IMR-90 (cell line): ENCODE data around the gene TENM4. TPM values are rescaled to one million over a fixed set of nuclear protein-coding genes. Genes with fewer than 3 reads are reported as not detected.

Experiments
- ATAC-seq: fragments of 200-7000 bp; cut with Tn5 transposase; 2 replicates; pipeline ENCODE4 v1.9.1; 2020; ENCODE audit warnings: low read depth, mild to moderate bottlenecking, moderate library complexity
- BruUV-seq: library from RNA; stranded (reverse); fragments of 400-500 nt; replicated peaks from 2 replicates; lab custom pipeline; 2021; lab: Mats Ljungman, UMichigan
- CTCF ChIA-PET: fragments of 300-600 bp; formaldehyde crosslinking; extraction: SDS; loops from one replicate; lab custom pipeline; 2021; ENCODE audit warnings: antibody characterized with exemption; lab: Yijun Ruan, JAX
- POLR2A ChIA-PET: fragments of 300-600 bp; sonication (Branson Sonifier 250); formaldehyde crosslinking; loops from one replicate; lab custom pipeline; 2022; ENCODE audit warnings: antibody characterized with exemption; ENCODE audit not compliant: unreplicated experiment; lab: Charles Lee
- DNase-seq: peaks from one replicate; pipeline ENCODE4 v3.0.0; 2013
- H2AFZ ChIP-seq: replicated peaks from 2 replicates; pipeline ENCODE3; 2013; ENCODE audit warnings: low read length, mild to moderate bottlenecking; ENCODE audit not compliant: poor library complexity
- H2AK5ac ChIP-seq: 2 replicates; pipeline ENCODE4 v1.6.1; 2013; ENCODE audit warnings: low read depth, low read length, inconsistent platforms
- H2AK9ac ChIP-seq: replicated peaks from 2 replicates; pipeline ENCODE3; 2013; ENCODE audit warnings: mild to moderate bottlenecking, low read depth, low read length, moderate library complexity; ENCODE audit not compliant: poor library complexity
- H2BK120ac ChIP-seq: 2 replicates; pipeline ENCODE4 v1.6.1; 2013; ENCODE audit warnings: low read depth, low read length, inconsistent platforms
- H2BK15ac ChIP-seq: 3 replicates; pipeline ENCODE4 v1.6.1; 2013; ENCODE audit warnings: low read depth, low read length, inconsistent platforms
- H2BK20ac ChIP-seq: 2 replicates; pipeline ENCODE4 v1.6.1; 2013; ENCODE audit warnings: low read depth, mild to moderate bottlenecking, inconsistent platforms, low read length, moderate library complexity
- H2BK5ac ChIP-seq: 2 replicates; pipeline ENCODE4 v1.6.1; 2013; ENCODE audit warnings: mild to moderate bottlenecking, low read depth, low read length, inconsistent platforms; ENCODE audit not compliant: poor library complexity, severe bottlenecking
- H3K14ac ChIP-seq: replicated peaks from 2 replicates; pipeline ENCODE4 v1.6.1; 2013; ENCODE audit warnings: low read depth, low read length, inconsistent platforms
- H3K18ac ChIP-seq: 2 replicates; pipeline ENCODE4 v1.6.1; 2013; ENCODE audit warnings: low read depth, low read length, control low read depth
- H3K23ac ChIP-seq: 2 replicates; pipeline ENCODE4 v1.6.1; 2013; ENCODE audit warnings: low read depth, low read length, inconsistent platforms
- H3K27ac ChIP-seq: 2 replicates; pipeline ENCODE4 v1.5.1; 2013; ENCODE audit warnings: mild to moderate bottlenecking, control low read depth, low read length; ENCODE audit not compliant: insufficient read depth
- H3K27me3 ChIP-seq: 2 replicates; pipeline ENCODE4 v1.6.1; 2013; ENCODE audit warnings: low read length; ENCODE audit not compliant: control insufficient read depth, insufficient read depth
- H3K36me3 ChIP-seq: 2 replicates; pipeline ENCODE4 v1.6.1; 2013; ENCODE audit warnings: low read length, mixed read lengths; ENCODE audit not compliant: control insufficient read depth, insufficient read depth
- H3K4ac ChIP-seq: 2 replicates; pipeline ENCODE4 v1.6.1; 2013; ENCODE audit warnings: low read depth, low read length, inconsistent platforms
- H3K4me1 ChIP-seq: 2 replicates; pipeline ENCODE4 v1.6.1; 2013; ENCODE audit warnings: low read length, mixed read lengths; ENCODE audit not compliant: control insufficient read depth, insufficient read depth
- H3K4me2 ChIP-seq: 2 replicates; pipeline ENCODE4 v1.6.1; 2013; ENCODE audit warnings: low read depth, mild to moderate bottlenecking, control low read depth, low read length, moderate library complexity
- H3K4me3 ChIP-seq: 2 replicates; pipeline ENCODE4 v1.5.1; 2013; ENCODE audit warnings: low read depth, mild to moderate bottlenecking, control low read depth, low read length, moderate library complexity; ENCODE audit not compliant: insufficient read depth
- H3K56ac ChIP-seq: 2 replicates; pipeline ENCODE4 v1.6.1; 2013; ENCODE audit warnings: low read length, inconsistent platforms; ENCODE audit not compliant: insufficient read depth; ENCODE audit errors: extremely low read depth
- H3K79me1 ChIP-seq, 2 experiments: 2 replicates each; pipeline ENCODE4 v1.6.1; 2013; ENCODE audit warnings: low read length in 2 of 2, inconsistent platforms in 1 of 2, low read depth in 1 of 2
- H3K9ac ChIP-seq: 2 replicates; pipeline ENCODE4 v1.6.1; 2013; ENCODE audit warnings: low read depth, low read length, control low read depth
- H3K9me1 ChIP-seq: 2 replicates; pipeline ENCODE4 v1.6.1; 2013; ENCODE audit warnings: low read length, inconsistent platforms; ENCODE audit not compliant: insufficient read depth
- H3K9me3 ChIP-seq: 2 replicates; pipeline ENCODE4 v1.6.1; 2013; ENCODE audit warnings: low read length; ENCODE audit not compliant: control insufficient read depth, insufficient read depth
- H4K20me1 ChIP-seq: 2 replicates; pipeline ENCODE4 v1.6.1; 2013; ENCODE audit warnings: low read length, inconsistent platforms; ENCODE audit not compliant: insufficient read depth
- H4K5ac ChIP-seq: 2 replicates; pipeline ENCODE4 v1.6.1; 2013; ENCODE audit warnings: mild to moderate bottlenecking, low read depth, low read length, control low read depth
- H4K8ac ChIP-seq, 2 experiments: 2 replicates each; pipeline ENCODE4 v1.6.1; 2013; ENCODE audit warnings: low read depth in 2 of 2, low read length in 2 of 2, control low read depth in 1 of 2, inconsistent platforms in 1 of 2
- H4K91ac ChIP-seq: 2 replicates; pipeline ENCODE4 v1.6.1; 2013; ENCODE audit warnings: low read depth, low read length, inconsistent platforms; ENCODE audit not compliant: insufficient read depth
- CEBPB ChIP-seq: IDR thresholded peaks from 2 replicates; pipeline ENCODE4 v1.6.1; 2012; ENCODE audit warnings: low read depth, low read length, improper control_type of control experiment
- CHD1 ChIP-seq: IDR thresholded peaks from 2 replicates; pipeline ENCODE4 v1.6.1; 2012; ENCODE audit warnings: low read depth, low read length, improper control_type of control experiment
- MAFK ChIP-seq: IDR thresholded peaks from 2 replicates; pipeline ENCODE4 v1.6.1; 2012; ENCODE audit warnings: low read depth, low read length, improper control_type of control experiment
- MAZ ChIP-seq: IDR thresholded peaks from 2 replicates; pipeline ENCODE4 v1.6.1; 2012; ENCODE audit warnings: low read depth, mild to moderate bottlenecking, low read length, improper control_type of control experiment, moderate library complexity, borderline replicate concordance
- MXI1 ChIP-seq: IDR thresholded peaks from 2 replicates; pipeline ENCODE4 v1.6.1; 2012; ENCODE audit warnings: low read depth, mild to moderate bottlenecking, low read length, moderate library complexity, borderline replicate concordance
- RAD21 ChIP-seq: IDR thresholded peaks from 2 replicates; pipeline ENCODE4 v1.6.1; 2012; ENCODE audit warnings: low read length, improper control_type of control experiment
- SMC3 ChIP-seq: fragments of 150-350 bp; IDR thresholded peaks from 2 replicates; pipeline ENCODE4 v1.6.1; 2016; ENCODE audit warnings: low read depth, mild to moderate bottlenecking, antibody characterized with exemption, low read length, moderate library complexity
- WGBS, 2 experiments: methylation state at CpG; one replicate each; pipeline versions ENCODE4 v1.1.5 to v1.1.7; 2013; ENCODE audit warnings: missing lambda C conversion rate in 2 of 2; ENCODE audit not compliant: insufficient read length in 1 of 2; ENCODE audit errors: extremely low coverage in 2 of 2; 5-methylcytosine and 5-hydroxymethylcytosine counted together
- dilution Hi-C: fragments of 300-500 bp; cut with HindIII; formaldehyde crosslinking; loops from one replicate; pipeline ENCODE4 v1.14.3; 2018; ENCODE audit warnings: low sequenced_read_pairs; ENCODE audit not compliant: unreplicated experiment
- in situ Hi-C: fragments of 300-500 bp; cut with MboI; formaldehyde crosslinking; loops from 3 replicates; pipeline ENCODE4 v1.14.3; 2019; ENCODE audit warnings: low sequenced_read_pairs, inconsistent platforms, mixed read lengths
- intact Hi-C: fragments of 100-400 bp; cut with micrococcal nuclease; formaldehyde crosslinking; loops from 2 replicates; pipeline ENCODE4 v1.10.0; 2022
- polyA plus RNA-seq, 3 experiments: library from polyadenylated mRNA; depleted of rRNA; stranded (reverse); fragments of >200 nt; gene quantifications; 2 replicates each; pipeline ENCODE4 v1.2.3, GENCODE V29; 2012; ENCODE audit warnings: low replicate concordance in 1 of 3
- total RNA-seq: library from RNA; depleted of rRNA; stranded (reverse); fragments of >200 nt; gene quantifications from 2 replicates; pipeline ENCODE4 v1.2.3, GENCODE V29; 2012

The TENM4 gene
- total and polyA plus RNA-seq, 2 of the 4 experiments (the other 2 are of a cell fraction): 7.4 to 9.0 TPM

- H3K36me3 ChIP-seq: no peaks in the 10 kb centered on the region; the same call in 1 of the 2 replicates
- no peak overlapping the region for H3K4me3 ChIP-seq
- H2BK20ac ChIP-seq: no peak overlapping the region
- no peak for ATAC-seq
- H3K14ac ChIP-seq: no peak overlapping the region
- no peak overlapping the region for H4K8ac ChIP-seq
- H3K27ac ChIP-seq: no peak overlapping the region
- BruUV-seq: no TSS peak
- CTCF ChIA-PET: no interaction called here
- H3K9ac ChIP-seq: no peak overlapping the region
- peaks cover 5% of the 10 kb centered on the region for H3K9me1 ChIP-seq
- POLR2A ChIA-PET: no interaction called here
- peaks cover 5% of the 10 kb centered on the region; the same call in 1 of the 2 replicates for H3K4me1 ChIP-seq
- no peak overlapping the region for H2AK9ac ChIP-seq
- dilution Hi-C loops: no loop called here
- no peak overlapping the region for H3K4me2 ChIP-seq
- WGBS, 2 experiments: 97% methylated on average over 3 of the region's 10 CpGs; no CpG with 5 or more reads in 1 of the 2 experiments
- no peak overlapping the region for H4K5ac ChIP-seq
- H2BK15ac ChIP-seq: no peak overlapping the region
- no peak overlapping the region for H2BK120ac ChIP-seq
- no peak overlapping the region for H2BK5ac ChIP-seq
- no peak overlapping the region for H3K4ac ChIP-seq
- no peak for DNase-seq
- intact Hi-C loops: no loop called here
- TF ChIP-seq CHD1 (no peak), SMC3 (no peak), CEBPB (no peak), MXI1 (no peak), RAD21 (no peak), MAZ (no peak), MAFK (no peak)
- no peak overlapping the region for H4K91ac ChIP-seq
- no peak overlapping the region for H2AK5ac ChIP-seq
- H3K79me1 ChIP-seq: no peaks in the 10 kb centered on the region; a peak in 1 of 4 replicates
- H3K18ac ChIP-seq: no peak overlapping the region
- no peaks in the 10 kb centered on the region for H3K27me3 ChIP-seq
- H3K23ac ChIP-seq: no peak overlapping the region
- H4K20me1 ChIP-seq: no peaks in the 10 kb centered on the region
- in situ Hi-C loops: no loop called here
- H3K56ac ChIP-seq: no peak overlapping the region
- no peaks in the 10 kb centered on the region for H3K9me3 ChIP-seq
- no peak overlapping the region for H2AFZ ChIP-seq
These were observed 115.0 kb downstream of the TENM4 start for GRCh38 chr11:79325851-79326250.
